CD4-positive, alpha-beta T cell (primary cell): ENCODE measurements around the gene GDF9. TPM values are rescaled to one million over a fixed set of nuclear protein-coding genes. Genes with fewer than 3 reads are reported as not detected.

Experiments used
- ATAC-seq: fragments of 200-7000 bp; cut with Tn5 transposase; one replicate; pipeline ENCODE4 v1.10.0; 2022; ENCODE audit warnings: mild to moderate bottlenecking; ENCODE audit not compliant: poor library complexity
- CTCF ChIA-PET: fragments of 350-600 bp; sonication (Branson Sonifier 250); formaldehyde crosslinking; loops from one replicate; lab custom pipeline; 2021; ENCODE audit warnings: antibody characterized with exemption, inconsistent platforms; lab: Charles Lee
- POLR2A ChIA-PET: fragments of 350-600 bp; sonication (Branson Sonifier 250); formaldehyde crosslinking; loops from one replicate; lab custom pipeline; 2021; ENCODE audit warnings: antibody characterized with exemption, inconsistent platforms; lab: Charles Lee
- DNase-seq, 14 experiments: peaks; one replicate each; pipeline ENCODE4 v3.0.0-alpha.2; 2013 to 2020; ENCODE audit warnings: mixed read lengths in 2 of 14
- H3K27ac ChIP-seq, 2 donors: one replicate each; pipeline versions ENCODE4 v1.5.1 to v1.7.0; 2013; ENCODE audit warnings: low read length in 2 of 2, low read depth in 1 of 2, mild to moderate bottlenecking in 1 of 2
- H3K27me3 ChIP-seq, 2 experiments: 1 replicate in 1 of 2; 2 replicates in 1 of 2; pipeline versions ENCODE4 v1.6.1 to v1.7.0; 2013; ENCODE audit warnings: low read length in 2 of 2, control low read depth in 1 of 2, mild to moderate bottlenecking in 1 of 2, moderate library complexity in 1 of 2; ENCODE audit not compliant: insufficient read depth in 2 of 2, control insufficient read depth in 1 of 2
- H3K36me3 ChIP-seq: one replicate; pipeline ENCODE4 v1.6.1; 2013; ENCODE audit warnings: low read length, control low read depth; ENCODE audit not compliant: insufficient read depth
- H3K4me1 ChIP-seq: one replicate; pipeline ENCODE4 v1.6.1; 2013; ENCODE audit warnings: low read length, control low read depth; ENCODE audit not compliant: insufficient read depth
- H3K4me3 ChIP-seq: one replicate; pipeline ENCODE4 v1.5.1; 2013; ENCODE audit warnings: mild to moderate bottlenecking, low read length, moderate library complexity
- H3K9me3 ChIP-seq, 2 experiments: 1 replicate in 1 of 2; 2 replicates in 1 of 2; pipeline versions ENCODE4 v1.6.1 to v1.7.0; 2013; ENCODE audit warnings: low read length in 2 of 2, mild to moderate bottlenecking in 2 of 2, control low read depth in 1 of 2, moderate library complexity in 1 of 2; ENCODE audit not compliant: control insufficient read depth in 1 of 2, insufficient read depth in 1 of 2
- H3K27ac Mint-ChIP-seq: one replicate; pipeline ENCODE4 v1.8.0; 2020; ENCODE audit warnings: mixed read lengths
- H3K27me3 Mint-ChIP-seq: one replicate; pipeline ENCODE4 v1.8.0; 2021; ENCODE audit warnings: mixed read lengths
- H3K36me3 Mint-ChIP-seq: one replicate; pipeline ENCODE4 v1.8.0; 2021; ENCODE audit warnings: low read depth, mixed read lengths
- H3K4me1 Mint-ChIP-seq: one replicate; pipeline ENCODE4 v1.8.0; 2021; ENCODE audit warnings: low read depth, mixed read lengths
- H3K4me3 Mint-ChIP-seq: one replicate; pipeline ENCODE4 v1.8.0; 2020; ENCODE audit warnings: mild to moderate bottlenecking, mixed read lengths
- H3K9me3 Mint-ChIP-seq: one replicate; pipeline ENCODE4 v1.8.0; 2020; ENCODE audit warnings: mixed read lengths
- intact Hi-C, 2 experiments: fragments of 100-400 bp; cut with DNase I in 1 of 2; cut with micrococcal nuclease in 1 of 2; formaldehyde crosslinking; loops; one replicate each; pipeline versions ENCODE4 v1.15.1 to v1.9.0; 2023 to 2025; cut with DNase I, micrococcal nuclease
- total RNA-seq, 174 experiments: library from RNA in 2 of 174; stranded (reverse) in 2 of 174; gene quantifications; one replicate each; pipeline ENCODE4 v1.2.3 and lab custom pipeline; 2021 to 2026
- TF ChIP-seq, protein P1 (sequence below): fragments of 200-600 bp; IDR thresholded peaks from one replicate; pipeline ENCODE4 v1.8.0; 2022; ENCODE audit warnings: antibody characterized with exemption, mild to moderate bottlenecking

GDF9 gene
- total RNA-seq, 2 experiments from 2014 or later: 0.91 to 1.6 TPM

- DNase-seq: no peak
- Histone ChIP-seq H3K36me3 (no peaks in the 10 kb centered on the region), H3K4me3 (no peak overlapping the region), H3K27me3 (no peaks in the 10 kb centered on the region), H3K9me3 (no peaks in the 10 kb centered on the region), H3K27ac (no peak overlapping the region), H3K4me1 (no peaks in the 10 kb centered on the region)
- H3K9me3 Mint-ChIP-seq: no peaks in the 10 kb centered on the region
- H3K27ac Mint-ChIP-seq: no peak overlapping the region
- TF ChIP-seq, protein P1, sequence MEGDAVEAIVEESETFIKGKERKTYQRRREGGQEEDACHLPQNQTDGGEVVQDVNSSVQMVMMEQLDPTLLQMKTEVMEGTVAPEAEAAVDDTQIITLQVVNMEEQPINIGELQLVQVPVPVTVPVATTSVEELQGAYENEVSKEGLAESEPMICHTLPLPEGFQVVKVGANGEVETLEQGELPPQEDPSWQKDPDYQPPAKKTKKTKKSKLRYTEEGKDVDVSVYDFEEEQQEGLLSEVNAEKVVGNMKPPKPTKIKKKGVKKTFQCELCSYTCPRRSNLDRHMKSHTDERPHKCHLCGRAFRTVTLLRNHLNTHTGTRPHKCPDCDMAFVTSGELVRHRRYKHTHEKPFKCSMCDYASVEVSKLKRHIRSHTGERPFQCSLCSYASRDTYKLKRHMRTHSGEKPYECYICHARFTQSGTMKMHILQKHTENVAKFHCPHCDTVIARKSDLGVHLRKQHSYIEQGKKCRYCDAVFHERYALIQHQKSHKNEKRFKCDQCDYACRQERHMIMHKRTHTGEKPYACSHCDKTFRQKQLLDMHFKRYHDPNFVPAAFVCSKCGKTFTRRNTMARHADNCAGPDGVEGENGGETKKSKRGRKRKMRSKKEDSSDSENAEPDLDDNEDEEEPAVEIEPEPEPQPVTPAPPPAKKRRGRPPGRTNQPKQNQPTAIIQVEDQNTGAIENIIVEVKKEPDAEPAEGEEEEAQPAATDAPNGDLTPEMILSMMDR: no peak
- peaks cover 4% of the 10 kb centered on the region for H3K27me3 Mint-ChIP-seq
- no peaks in the 10 kb centered on the region for H3K4me1 Mint-ChIP-seq
- no peak for ATAC-seq
- ChIA-PET POLR2A (interaction anchor here (0.9 kb wide), 1 partner anchor 13 kb away, joined by 4 read pairs; no protein-coding TSS in a partner anchor), CTCF (no interaction called here)
- H3K4me3 Mint-ChIP-seq: no peak overlapping the region
- intact Hi-C loops: no loop called here
- no peaks in the 10 kb centered on the region for H3K36me3 Mint-ChIP-seq
Observed at GRCh38 chr5:132850066-132850465, 16.2 kb downstream of the GDF9 start.

- no peaks in the 10 kb centered on the region for H3K4me1 ChIP-seq
Observed at GRCh38 chr5:132849347-132849746, 16.9 kb downstream of the GDF9 start.

DNA sequence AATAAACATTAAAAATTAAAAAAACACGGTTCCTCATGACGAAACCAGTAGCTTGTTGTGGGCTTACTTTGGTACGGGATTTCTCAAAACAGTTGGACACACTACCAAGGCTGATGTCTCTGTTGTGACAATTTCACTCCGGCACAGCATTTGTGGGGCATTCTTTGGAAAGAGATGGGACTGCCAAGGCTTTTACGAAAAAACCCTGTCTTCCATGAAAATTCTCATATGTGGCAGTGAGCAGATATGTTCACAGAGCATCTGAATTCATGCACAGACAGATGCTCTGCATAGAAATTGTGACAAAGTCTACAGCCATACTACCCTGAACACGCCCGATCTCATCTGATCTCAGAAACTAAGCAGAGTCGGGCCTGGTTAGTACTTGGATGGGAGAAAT, 18.0 kb downstream of the GDF9 start:
- no peaks in the 10 kb centered on the region for H3K4me1 ChIP-seq
- H3K36me3 ChIP-seq: no peaks in the 10 kb centered on the region
- Mint-ChIP-seq H3K36me3 (no peaks in the 10 kb centered on the region), H3K4me1 (no peaks in the 10 kb centered on the region), H3K9me3 (no peaks in the 10 kb centered on the region), H3K27ac (no peak overlapping the region), H3K4me3 (no peak overlapping the region), H3K27me3 (peaks cover 4% of the 10 kb centered on the region)
- H3K27me3 ChIP-seq: no peaks in the 10 kb centered on the region
- intact Hi-C loops: no loop called here
- H3K27ac ChIP-seq: no peak overlapping the region
- TF ChIP-seq, protein P1: no peak
- CTCF ChIA-PET: interaction anchor here (1.2 kb wide), 1 partner anchor 18 kb away, joined by 3 read pairs; the partner anchor contains the start of gene SHROOM1
- no peaks in the 10 kb centered on the region for H3K9me3 ChIP-seq
- DNase-seq: no peak
- no peak overlapping the region for H3K4me3 ChIP-seq
- ATAC-seq: no peak
- POLR2A ChIA-PET: no interaction called here

More at GRCh38 chr5:132849347-132849746, 16.9 kb downstream of the GDF9 start:
- Histone ChIP-seq H3K27me3 (no peaks in the 10 kb centered on the region), H3K27ac (no peak overlapping the region), H3K36me3 (no peaks in the 10 kb centered on the region), H3K9me3 (no peaks in the 10 kb centered on the region), H3K4me3 (no peak overlapping the region)
- no peak for ATAC-seq
- POLR2A ChIA-PET: no interaction called here
- no peaks in the 10 kb centered on the region for H3K36me3 Mint-ChIP-seq
- H3K9me3 Mint-ChIP-seq: no peaks in the 10 kb centered on the region
- H3K27ac Mint-ChIP-seq: no peak overlapping the region
- H3K4me1 Mint-ChIP-seq: no peaks in the 10 kb centered on the region
- TF ChIP-seq, protein P1: no peak
- intact Hi-C loops: no loop called here
- DNase-seq: no peak
- H3K4me3 Mint-ChIP-seq: no peak overlapping the region
- CTCF ChIA-PET: interaction anchor here (1.2 kb wide), 1 partner anchor 19 kb away, joined by 3 read pairs; the partner anchor contains the start of gene SHROOM1
- H3K27me3 Mint-ChIP-seq: peaks cover 4% of the 10 kb centered on the region
